GM06990 (cell line): Measurements from ENCODE around the gene BCS1L.

Experiments used
- DNase-seq: peaks from one replicate; pipeline ENCODE4 v3.0.0-alpha.2; 2011; ENCODE audit not compliant: insufficient read length; ENCODE audit errors: extremely low read depth
- H3K27me3 ChIP-seq: replicated peaks from 2 replicates; pipeline ENCODE4 v1.6.0; 2011; ENCODE audit warnings: low read length; ENCODE audit not compliant: control insufficient read depth, insufficient read depth
- H3K36me3 ChIP-seq: 2 replicates; pipeline ENCODE4 v1.5.1; 2011; ENCODE audit warnings: low read length; ENCODE audit not compliant: control insufficient read depth, insufficient read depth
- H3K4me3 ChIP-seq: replicated peaks from 2 replicates; pipeline ENCODE4 v1.5.1; 2011; ENCODE audit warnings: low read depth, mild to moderate bottlenecking, control low read depth, low read length
- CTCF ChIP-seq: IDR thresholded peaks from 2 replicates; pipeline ENCODE4 v1.5.1; 2011; ENCODE audit warnings: low read length, control low read depth, mild to moderate bottlenecking, inconsistent platforms; ENCODE audit not compliant: insufficient read depth, poor library complexity, severe bottlenecking

BCS1L gene

GRCh38 chr2:218623366-218623705, 36.1 kb upstream of the BCS1L start:
- Histone ChIP-seq H3K4me3 (no peak overlapping the region), H3K27me3 (no peaks in the 10 kb centered on the region), H3K36me3 (no peaks in the 10 kb centered on the region)
- no peak for DNase-seq
- no peak for TF ChIP-seq CTCF

- no peak for TF ChIP-seq CTCF
- no peaks in the 10 kb centered on the region for H3K36me3 ChIP-seq
- no peak overlapping the region for H3K4me3 ChIP-seq
- no peaks in the 10 kb centered on the region for H3K27me3 ChIP-seq
- no peak for DNase-seq
Measured at GRCh38 chr2:218626369-218626768, 33.1 kb upstream of the BCS1L start.

GRCh38 chr2:218627939-218628338, 31.5 kb upstream of the BCS1L start:
- H3K36me3 ChIP-seq: no peaks in the 10 kb centered on the region
- DNase-seq: no peak
- no peak for TF ChIP-seq CTCF
- no peak overlapping the region for H3K4me3 ChIP-seq
- H3K27me3 ChIP-seq: no peaks in the 10 kb centered on the region

GRCh38 chr2:218631837-218632236, 27.6 kb upstream of the BCS1L start:
- DNase-seq: no peak
- TF ChIP-seq CTCF: no peak

GRCh38 chr2:218635719-218636118, 23.8 kb upstream of the BCS1L start:
- no peak for TF ChIP-seq CTCF
- Histone ChIP-seq H3K36me3 (peaks cover 27% of the 10 kb centered on the region), H3K4me3 (no peak overlapping the region), H3K27me3 (no peaks in the 10 kb centered on the region)
- DNase-seq: no peak

More at GRCh38 chr2:218631837-218632236, 27.6 kb upstream of the BCS1L start:
- Histone ChIP-seq H3K27me3 (no peaks in the 10 kb centered on the region), H3K4me3 (no peak overlapping the region), H3K36me3 (peaks cover 12% of the 10 kb centered on the region)

GRCh38 chr2:218638372-218638771, 21.1 kb upstream of the BCS1L start:
- H3K36me3 ChIP-seq: peaks cover 44% of the 10 kb centered on the region
- no peaks in the 10 kb centered on the region for H3K27me3 ChIP-seq
- no peak for DNase-seq
- H3K4me3 ChIP-seq: no peak overlapping the region
- no peak for TF ChIP-seq CTCF
